Germinal center (tissue), 1 donor: ENCODE results near the gene PCSK6.
"Not testable (repeated sequence)": the region's sequence is repeated elsewhere in the genome, so short reads cannot be mapped to it uniquely, and the experiment has no call there.

Experiments used
- DNase-seq: peaks from one replicate; pipeline ENCODE4 v3.0.0; 2012; ENCODE audit warnings: mixed read lengths, low spot score

Gene PCSK6

GRCh38 chr15:101459579-101460300 lies 29.8 kb downstream of the PCSK6 start:
- DNase-seq: no peak

GRCh38 chr15:101458908-101459578 lies 30.5 kb downstream of the PCSK6 start:
- no peak for DNase-seq

- no peak for DNase-seq
These were observed 31.2 kb downstream of the PCSK6 start for GRCh38 chr15:101458158-101458900.

- DNase-seq: no peak
These were observed 31.8 kb downstream of the PCSK6 start for GRCh38 chr15:101457696-101458095.

GRCh38 chr15:101456057-101456739 lies 33.3 kb downstream of the PCSK6 start:
- no peak for DNase-seq

GRCh38 chr15:101455291-101456025 lies 34.0 kb downstream of the PCSK6 start:
- DNase-seq: no peak

GRCh38 chr15:101454781-101455180 lies 34.7 kb downstream of the PCSK6 start:
- not testable (repeated sequence) for DNase-seq

GRCh38 chr15:101454365-101454764 lies 35.1 kb downstream of the PCSK6 start:
- no peak for DNase-seq

- no peak for DNase-seq
These were observed 36.1 kb downstream of the PCSK6 start for GRCh38 chr15:101453123-101454120.

GRCh38 chr15:101452572-101452971 lies 36.9 kb downstream of the PCSK6 start:
- DNase-seq: no peak

GRCh38 chr15:101451846-101452245 lies 37.7 kb downstream of the PCSK6 start:
- no peak for DNase-seq

GRCh38 chr15:101451266-101451799 lies 38.2 kb downstream of the PCSK6 start:
- DNase-seq: no peak

GRCh38 chr15:101450403-101451265 lies 38.9 kb downstream of the PCSK6 start:
- no peak for DNase-seq

GRCh38 chr15:101449471-101450402 lies 39.8 kb downstream of the PCSK6 start:
- no peak for DNase-seq

- no peak for DNase-seq
These were observed 41.2 kb downstream of the PCSK6 start for GRCh38 chr15:101448336-101448735.

GRCh38 chr15:101447561-101448071 lies 41.9 kb downstream of the PCSK6 start:
- DNase-seq: no peak

- no peak for DNase-seq
These were observed 42.4 kb downstream of the PCSK6 start for GRCh38 chr15:101447168-101447533.
